Activated T-cell treated with anti-CD3 and anti-CD28 coated beads, Interleukin-2, amount 50 U/mL, for 4 hours (primary cell): ENCODE results near the gene CGB8. TPM values are rescaled to one million over a fixed set of nuclear protein-coding genes. Genes with fewer than 3 reads are reported as not detected.

Experiments used
- ATAC-seq, 2 donors: fragments of 200-7000 bp; cut with Tn5 transposase; one replicate each; pipeline ENCODE4 v1.10.0; 2021
- DNase-seq: peaks from one replicate; pipeline ENCODE4 v3.0.0-alpha.2; 2020
- H3K27me3 Mint-ChIP-seq: one replicate; pipeline ENCODE4 v1.8.0; 2021; ENCODE audit warnings: low read depth, mixed read lengths
- H3K36me3 Mint-ChIP-seq: one replicate; pipeline ENCODE4 v1.8.0; 2022; ENCODE audit warnings: mixed read lengths; ENCODE audit not compliant: insufficient read depth
- H3K4me1 Mint-ChIP-seq: one replicate; pipeline ENCODE4 v1.8.0; 2021; ENCODE audit warnings: low read depth, mixed read lengths
- H3K4me3 Mint-ChIP-seq: one replicate; pipeline ENCODE4 v1.8.0; 2021; ENCODE audit warnings: mild to moderate bottlenecking, moderate library complexity, mixed read lengths
- H3K9me3 Mint-ChIP-seq: one replicate; pipeline ENCODE4 v1.8.0; 2021; ENCODE audit warnings: mixed read lengths
- total RNA-seq, 3 donors: library from RNA; stranded (reverse); gene quantifications; one replicate each; pipeline ENCODE4 v1.2.1, GENCODE V29; 2021

The CGB8 gene
- total RNA-seq, 3 donors from 2014 or later, result not detected

DNA sequence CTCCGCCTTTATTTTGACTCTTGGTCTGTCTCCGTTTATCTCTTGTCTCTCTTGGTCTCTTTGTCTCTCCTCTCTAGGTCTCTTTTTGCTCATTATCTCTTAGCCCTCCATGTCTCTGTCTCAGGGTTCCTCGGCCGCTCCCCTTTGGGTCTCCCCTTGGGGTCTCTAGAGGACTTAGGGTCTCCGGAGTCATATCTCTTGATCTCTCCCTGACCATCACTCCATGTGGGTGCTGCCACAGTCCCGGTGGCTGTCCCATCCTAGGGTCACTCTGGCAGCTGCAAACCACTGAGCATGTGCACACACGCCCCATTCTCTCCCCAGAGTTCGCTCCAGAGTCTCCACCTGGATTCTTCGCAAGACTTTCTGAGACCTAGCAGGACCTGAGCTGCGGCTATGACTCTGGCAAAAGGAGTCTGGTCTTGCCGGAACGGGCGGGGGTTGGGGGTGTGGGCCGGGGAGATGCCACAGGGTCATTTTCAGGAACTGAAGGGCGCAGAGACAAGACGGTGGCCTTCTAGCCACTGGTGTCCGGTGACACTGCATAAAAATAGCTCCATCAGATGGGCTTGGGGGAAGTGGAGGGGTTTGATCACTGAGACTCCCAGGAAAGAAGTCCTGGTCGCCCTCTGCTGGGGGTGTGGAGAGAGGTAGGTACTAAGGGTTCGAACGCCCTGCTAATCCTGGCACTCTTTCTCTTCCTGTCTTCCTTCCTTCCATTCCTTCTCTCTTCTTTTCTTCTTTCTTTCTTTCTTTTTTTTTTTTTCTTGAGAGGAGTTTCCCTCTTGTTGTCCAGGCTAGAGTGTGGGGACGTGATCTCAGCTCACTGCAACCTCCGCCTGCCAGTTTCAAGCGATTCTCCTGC, 24.8 kb upstream of the CGB8 start:
- H3K4me1 Mint-ChIP-seq, result peaks cover 11% of the 10 kb centered on the region
- no peak overlapping the region for H3K4me3 Mint-ChIP-seq
- H3K27me3 Mint-ChIP-seq, result peaks cover 70% of the 10 kb centered on the region
- H3K9me3 Mint-ChIP-seq, result no peaks in the 10 kb centered on the region
- H3K36me3 Mint-ChIP-seq, result peaks cover 2% of the 10 kb centered on the region
- no peak for DNase-seq
- peak in 1 of 2 donors; percentile 48 for ATAC-seq

DNA sequence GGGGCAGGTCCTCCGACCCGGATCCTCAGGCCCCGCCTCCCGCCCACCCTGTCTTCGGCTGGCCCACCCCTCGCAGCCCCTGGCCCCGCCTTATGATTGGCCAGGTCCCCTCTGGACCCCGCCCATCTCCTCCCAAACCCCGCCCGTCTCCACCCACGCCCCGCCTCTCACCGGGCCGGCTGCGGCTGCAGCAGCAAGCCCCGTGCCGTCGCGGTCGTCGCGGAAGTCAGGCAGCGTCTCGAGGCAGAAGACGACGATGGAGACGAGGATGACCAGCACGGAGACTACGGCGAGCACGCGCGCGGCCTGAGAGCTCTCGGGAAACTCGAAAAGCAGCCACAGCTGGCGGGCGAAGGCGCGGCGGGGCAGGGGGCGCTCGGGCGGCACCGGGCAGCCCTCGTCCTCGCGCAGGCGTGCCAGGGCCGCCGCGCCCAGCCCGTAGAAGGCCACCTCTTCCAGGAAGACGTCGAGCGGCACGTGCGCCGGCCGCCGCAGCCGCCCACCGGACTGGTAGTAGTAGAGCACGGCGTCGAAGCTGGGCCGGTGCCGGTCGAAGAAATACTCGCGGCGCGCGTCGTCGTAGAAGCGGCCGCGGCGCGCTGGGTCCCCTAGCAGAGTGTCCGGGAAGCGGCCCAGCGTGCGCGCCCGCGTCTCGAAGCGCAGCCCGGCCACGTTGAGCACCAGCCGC, 23.1 kb upstream of the CGB8 start:
- peaks cover 2% of the 10 kb centered on the region for H3K36me3 Mint-ChIP-seq
- ATAC-seq, result no peak
- H3K4me1 Mint-ChIP-seq, result peaks cover 11% of the 10 kb centered on the region
- H3K27me3 Mint-ChIP-seq, result peaks cover 78% of the 10 kb centered on the region
- DNase-seq, result peak; percentile 35
- H3K9me3 Mint-ChIP-seq, result no peaks in the 10 kb centered on the region
- no peak overlapping the region for H3K4me3 Mint-ChIP-seq

DNA sequence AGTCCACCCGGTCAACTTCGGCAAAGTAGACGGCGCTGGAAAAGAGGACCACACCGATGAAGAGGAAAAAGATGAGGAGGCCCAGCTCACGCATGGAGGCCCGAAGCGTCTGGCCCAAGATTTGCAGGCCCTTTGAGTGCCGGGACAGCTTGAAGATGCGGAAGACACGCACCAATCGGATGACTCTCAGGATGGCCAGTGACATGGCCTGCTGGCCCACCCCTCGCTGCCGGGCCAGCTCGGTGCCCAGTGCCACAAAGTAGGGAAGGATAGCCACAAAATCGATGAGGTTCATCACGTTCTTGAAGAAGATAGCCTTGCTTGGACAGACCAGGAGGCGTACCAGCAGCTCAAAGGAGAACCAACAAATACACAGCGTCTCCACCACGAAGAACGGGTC, 21.5 kb upstream of the CGB8 start:
- H3K4me3 Mint-ChIP-seq, result no peak overlapping the region
- no peak for DNase-seq

DNA sequence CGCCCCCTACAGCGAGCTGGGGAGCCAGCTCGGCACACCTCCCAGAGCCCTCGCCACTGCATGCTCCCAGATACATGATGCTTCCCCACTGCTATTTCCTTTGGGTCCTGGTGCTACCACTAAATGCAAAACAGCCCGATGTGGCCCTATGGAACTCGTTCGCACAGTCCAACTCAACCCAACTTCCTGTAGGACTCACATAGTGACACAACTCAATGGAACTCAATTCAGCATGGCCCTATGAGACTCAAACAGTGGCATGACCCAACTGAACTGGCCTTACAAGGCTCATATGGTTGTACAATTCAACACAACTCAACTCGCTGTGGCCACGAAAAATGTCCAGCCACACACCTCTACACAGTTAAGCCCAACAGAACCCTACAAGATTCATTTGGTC, 20.1 kb upstream of the CGB8 start:
- no peak for DNase-seq
- Mint-ChIP-seq H3K4me3 (no peak overlapping the region), H3K4me1 (peaks cover 11% of the 10 kb centered on the region), H3K36me3 (peaks cover 2% of the 10 kb centered on the region), H3K27me3 (peaks cover 82% of the 10 kb centered on the region), H3K9me3 (no peaks in the 10 kb centered on the region)
- no peak for ATAC-seq

More for the DNA sequence above, 21.5 kb upstream of the CGB8 start:
- no peak for ATAC-seq
- H3K9me3 Mint-ChIP-seq, result no peaks in the 10 kb centered on the region
- H3K4me1 Mint-ChIP-seq, result peaks cover 11% of the 10 kb centered on the region
- H3K36me3 Mint-ChIP-seq, result peaks cover 2% of the 10 kb centered on the region
- peaks cover 80% of the 10 kb centered on the region for H3K27me3 Mint-ChIP-seq

DNA sequence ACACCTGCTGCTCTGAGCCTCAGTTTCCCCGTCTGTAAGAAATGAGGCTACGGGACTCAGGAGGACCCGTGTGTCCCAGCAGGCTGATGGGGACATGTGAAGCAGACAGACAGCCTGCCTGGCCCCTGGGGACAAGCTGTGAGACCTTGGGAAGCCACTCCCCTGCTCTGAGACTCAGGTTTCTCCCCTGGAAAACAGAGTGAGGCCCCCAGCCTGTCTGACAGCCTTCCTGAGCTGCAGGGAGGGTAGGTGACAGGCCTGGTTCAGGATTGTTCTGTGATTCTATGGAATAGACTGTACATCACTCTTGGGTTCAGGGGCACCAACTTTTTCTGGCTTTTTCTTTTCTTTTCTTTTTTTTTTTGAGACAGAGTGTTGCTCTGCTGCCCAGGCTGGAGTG, 18.6 kb upstream of the CGB8 start:
- Mint-ChIP-seq H3K4me1 (peaks cover 2% of the 10 kb centered on the region), H3K36me3 (peaks cover 2% of the 10 kb centered on the region), H3K9me3 (no peaks in the 10 kb centered on the region), H3K27me3 (peaks cover 80% of the 10 kb centered on the region), H3K4me3 (no peak overlapping the region)
- ATAC-seq (no peak), DNase-seq (no peak)

DNA sequence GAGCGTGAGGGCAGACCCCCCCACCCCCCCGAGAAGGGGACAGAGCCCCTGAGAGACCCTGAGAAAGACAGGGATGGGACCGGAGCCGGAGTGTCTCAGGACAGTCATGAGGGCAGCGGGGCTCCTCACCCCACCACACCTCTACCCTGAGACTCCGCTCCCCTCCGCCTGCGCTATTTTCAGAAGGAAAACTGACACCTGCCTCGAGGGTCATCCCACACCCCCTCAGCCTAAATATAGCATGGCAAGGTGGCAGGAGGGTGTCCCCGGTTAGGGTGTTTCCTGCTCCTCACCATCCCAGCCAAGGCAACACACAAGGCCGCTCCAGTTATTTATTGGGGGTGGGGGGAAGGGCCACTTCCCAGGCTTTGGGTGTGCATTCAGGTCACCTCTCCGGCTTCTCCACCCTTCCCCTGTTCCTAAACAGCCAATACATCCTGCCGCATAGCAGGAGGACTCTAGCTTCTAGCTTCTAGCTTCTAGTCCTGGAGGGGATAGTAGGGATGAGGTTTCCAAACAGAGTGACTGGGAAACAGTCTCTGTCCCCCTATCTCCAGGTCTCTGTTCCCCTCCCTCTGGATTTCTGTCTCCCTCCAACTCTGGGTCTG, 17.1 kb upstream of the CGB8 start:
- no peak overlapping the region for H3K4me3 Mint-ChIP-seq
- H3K9me3 Mint-ChIP-seq, result no peaks in the 10 kb centered on the region
- H3K27me3 Mint-ChIP-seq, result peaks cover 78% of the 10 kb centered on the region
- ATAC-seq (no peak), DNase-seq (no peak)
- no peaks in the 10 kb centered on the region for H3K4me1 Mint-ChIP-seq
- H3K36me3 Mint-ChIP-seq, result peaks cover 2% of the 10 kb centered on the region

DNA sequence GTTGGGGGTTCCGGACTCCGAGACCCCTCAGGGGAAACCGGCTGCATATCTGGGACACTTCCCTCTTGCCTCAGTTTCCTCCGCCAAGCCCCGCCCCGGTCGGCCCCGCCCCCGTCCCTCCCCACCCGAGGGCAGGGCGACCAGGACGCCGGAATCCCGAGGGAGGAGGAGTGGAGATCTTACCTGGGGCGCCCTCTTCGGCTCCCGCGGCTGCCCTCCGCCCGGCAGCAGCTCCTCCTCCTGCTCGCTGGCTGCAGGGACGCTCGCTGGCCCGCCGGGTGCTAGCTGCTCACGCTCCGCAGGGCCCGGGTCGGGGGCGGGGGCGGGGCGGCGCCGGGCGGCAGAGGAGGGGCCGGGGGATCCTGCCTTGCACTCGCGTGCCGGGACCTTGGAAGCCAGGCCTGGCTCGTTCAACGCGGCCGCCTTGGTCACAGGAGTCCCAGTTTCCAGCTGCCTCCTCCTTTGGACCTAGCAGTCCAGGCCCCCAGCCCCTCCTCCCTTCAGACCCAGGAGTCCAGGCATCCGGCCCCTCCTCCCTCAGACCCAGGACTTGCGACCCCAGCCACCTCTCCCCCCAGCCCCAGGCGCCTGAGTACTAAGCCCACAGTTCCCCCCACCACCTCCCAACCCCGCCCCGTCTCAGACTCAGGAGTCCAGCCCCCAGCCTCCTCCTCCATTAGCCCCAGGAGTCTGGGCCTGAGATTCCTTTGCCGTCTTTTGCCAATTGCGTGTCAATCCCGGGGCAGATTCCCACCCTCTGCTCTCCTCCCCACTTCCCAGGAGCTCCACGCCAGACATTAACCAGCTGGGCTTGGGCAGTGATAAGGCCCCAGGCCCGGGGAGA, 16.1 kb upstream of the CGB8 start, which contains the start of gene NTF4:
TSS of gene NTF4 (minus strand) at position 51 of the 844 bp plus-strand sequence. CDS start 2,821 bp downstream, outside the sequence.
- peaks cover 74% of the 10 kb centered on the region for H3K27me3 Mint-ChIP-seq
- H3K4me1 Mint-ChIP-seq, result no peaks in the 10 kb centered on the region
- H3K4me3 Mint-ChIP-seq, result no peak within 1 kb of the TSS
- ATAC-seq, result peak; percentile 41 to 42
- H3K36me3 Mint-ChIP-seq, result no peaks in the 10 kb centered on the region
- no peaks in the 10 kb centered on the region for H3K9me3 Mint-ChIP-seq
- DNase-seq, result no peak

DNA sequence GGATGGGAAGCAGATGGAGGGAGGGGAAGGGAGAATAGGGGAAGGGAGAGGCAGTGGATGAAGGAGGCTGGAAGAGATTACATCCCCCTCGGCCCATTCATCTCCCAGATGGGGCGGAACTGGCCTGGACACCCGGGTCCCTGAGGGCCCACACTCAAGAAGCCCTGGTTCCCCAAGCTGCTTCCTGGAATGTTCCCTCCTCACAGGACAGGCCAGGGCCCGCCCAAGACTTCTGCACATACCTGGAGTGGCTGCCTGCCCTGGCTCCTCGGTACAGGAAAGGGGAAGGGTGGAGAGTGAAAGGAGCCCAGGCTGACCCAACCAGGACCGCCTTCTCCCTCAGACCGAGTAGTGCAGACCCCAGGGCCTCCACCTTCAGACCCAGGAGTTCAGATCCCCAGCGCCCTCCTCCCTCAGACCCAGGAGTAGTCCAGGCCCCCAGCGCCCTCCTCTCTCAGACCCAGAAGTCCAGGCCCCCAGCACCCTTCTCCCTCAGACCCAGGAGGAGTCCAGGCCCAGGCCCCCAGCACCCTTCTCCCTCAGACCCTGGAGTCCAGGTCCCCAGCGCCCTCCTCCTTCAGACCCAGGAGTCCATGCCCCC, 15.2 kb upstream of the CGB8 start:
- Mint-ChIP-seq H3K4me1 (no peaks in the 10 kb centered on the region), H3K9me3 (no peaks in the 10 kb centered on the region), H3K36me3 (no peaks in the 10 kb centered on the region), H3K27me3 (peaks cover 72% of the 10 kb centered on the region), H3K4me3 (no peak overlapping the region)
- ATAC-seq (no peak), DNase-seq (no peak)

DNA sequence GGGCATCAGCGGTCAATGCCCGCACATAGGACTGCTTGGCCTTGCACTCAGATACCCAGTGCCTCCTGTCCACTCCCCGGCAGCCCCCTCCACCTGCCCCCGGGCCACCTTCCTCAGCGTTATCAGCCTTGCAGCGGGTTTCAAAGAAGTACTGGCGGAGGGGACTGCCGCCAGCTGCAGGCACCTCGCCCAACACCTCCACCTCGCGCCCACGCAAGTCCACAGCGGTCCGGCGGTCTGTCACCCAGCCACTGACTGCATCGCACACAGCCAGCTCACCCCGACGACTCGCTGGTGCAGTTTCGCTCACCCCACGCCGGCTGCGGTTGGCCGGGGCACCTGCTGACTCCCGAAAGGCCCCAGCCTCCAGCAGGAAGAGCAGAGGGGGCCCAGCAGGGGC, 12.5 kb upstream of the CGB8 start:
- Mint-ChIP-seq H3K4me3 (no peak overlapping the region), H3K4me1 (peaks cover 16% of the 10 kb centered on the region), H3K9me3 (no peaks in the 10 kb centered on the region), H3K36me3 (no peaks in the 10 kb centered on the region), H3K27me3 (peaks cover 71% of the 10 kb centered on the region)
- ATAC-seq (no peak), DNase-seq (no peak)

DNA sequence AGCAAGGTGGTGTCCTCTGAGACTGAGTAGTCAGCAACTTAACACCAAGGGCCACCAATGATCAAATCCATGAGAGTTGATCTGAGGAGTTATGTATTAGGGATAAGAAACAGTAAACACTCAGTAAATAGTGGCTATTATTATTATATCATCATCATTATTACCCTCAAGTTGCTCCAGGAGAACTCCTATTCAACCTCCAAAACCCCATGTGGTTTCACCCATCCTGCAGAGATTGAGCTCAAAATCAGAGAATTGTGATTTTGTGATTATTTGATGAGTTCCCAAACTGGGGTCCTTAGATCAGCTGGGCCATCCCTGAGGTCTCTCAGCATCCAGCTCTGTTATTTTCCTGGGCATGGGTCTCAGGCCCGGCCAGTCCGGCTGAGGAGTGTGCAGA, 12.1 kb upstream of the CGB8 start:
- no peak for DNase-seq
- Mint-ChIP-seq H3K36me3 (no peaks in the 10 kb centered on the region), H3K27me3 (peaks cover 68% of the 10 kb centered on the region), H3K4me3 (no peak overlapping the region), H3K9me3 (no peaks in the 10 kb centered on the region), H3K4me1 (peaks cover 20% of the 10 kb centered on the region)
- ATAC-seq, result no peak

DNA sequence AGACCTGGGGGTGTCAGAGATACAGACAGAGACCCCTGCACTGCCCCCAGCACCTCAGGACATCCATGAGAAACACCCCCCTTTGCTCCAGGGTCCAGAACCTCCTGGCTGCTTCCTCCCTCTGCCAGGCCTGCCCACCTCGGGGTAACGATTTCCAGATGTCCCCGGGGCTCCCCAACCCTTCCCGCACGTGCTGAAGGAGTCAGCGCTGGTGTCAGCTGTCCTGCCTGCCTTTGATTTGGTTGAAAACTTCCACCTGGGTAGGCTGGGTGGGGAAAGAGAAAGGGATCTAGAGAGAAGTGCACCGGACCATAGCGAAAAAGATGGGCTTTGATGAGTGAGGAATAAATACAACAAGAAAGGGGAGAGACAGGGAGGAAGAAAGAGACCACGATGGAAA, 10.1 kb upstream of the CGB8 start:
- Mint-ChIP-seq H3K36me3 (no peaks in the 10 kb centered on the region), H3K27me3 (peaks cover 57% of the 10 kb centered on the region), H3K4me3 (no peak overlapping the region), H3K9me3 (no peaks in the 10 kb centered on the region), H3K4me1 (peaks cover 22% of the 10 kb centered on the region)
- ATAC-seq (no peak), DNase-seq (no peak)

DNA sequence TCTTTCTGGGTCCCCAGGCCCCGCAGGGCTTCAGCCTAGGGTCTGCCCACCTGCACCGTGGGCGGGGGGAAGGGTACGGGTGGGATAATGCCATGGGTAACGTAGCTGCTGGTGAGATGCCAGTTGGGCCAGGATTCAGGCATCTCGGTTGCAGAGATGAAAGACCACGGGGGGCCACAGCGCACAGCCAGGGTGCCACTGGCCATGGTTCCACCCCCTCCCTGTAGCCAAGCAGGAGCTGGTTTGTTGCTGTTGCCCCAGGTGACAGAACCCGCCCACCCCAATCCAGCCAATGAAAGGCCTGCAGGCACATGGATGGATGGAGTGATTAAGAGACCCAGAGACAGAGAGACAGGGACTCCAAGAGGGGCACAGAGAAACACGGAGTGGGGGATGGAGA, 9.7 kb upstream of the CGB8 start:
- Mint-ChIP-seq H3K4me1 (peaks cover 22% of the 10 kb centered on the region), H3K4me3 (no peak overlapping the region), H3K9me3 (no peaks in the 10 kb centered on the region), H3K27me3 (peaks cover 53% of the 10 kb centered on the region), H3K36me3 (no peaks in the 10 kb centered on the region)
- ATAC-seq (peak in 1 of 2 donors; percentile 39), DNase-seq (no peak)

DNA sequence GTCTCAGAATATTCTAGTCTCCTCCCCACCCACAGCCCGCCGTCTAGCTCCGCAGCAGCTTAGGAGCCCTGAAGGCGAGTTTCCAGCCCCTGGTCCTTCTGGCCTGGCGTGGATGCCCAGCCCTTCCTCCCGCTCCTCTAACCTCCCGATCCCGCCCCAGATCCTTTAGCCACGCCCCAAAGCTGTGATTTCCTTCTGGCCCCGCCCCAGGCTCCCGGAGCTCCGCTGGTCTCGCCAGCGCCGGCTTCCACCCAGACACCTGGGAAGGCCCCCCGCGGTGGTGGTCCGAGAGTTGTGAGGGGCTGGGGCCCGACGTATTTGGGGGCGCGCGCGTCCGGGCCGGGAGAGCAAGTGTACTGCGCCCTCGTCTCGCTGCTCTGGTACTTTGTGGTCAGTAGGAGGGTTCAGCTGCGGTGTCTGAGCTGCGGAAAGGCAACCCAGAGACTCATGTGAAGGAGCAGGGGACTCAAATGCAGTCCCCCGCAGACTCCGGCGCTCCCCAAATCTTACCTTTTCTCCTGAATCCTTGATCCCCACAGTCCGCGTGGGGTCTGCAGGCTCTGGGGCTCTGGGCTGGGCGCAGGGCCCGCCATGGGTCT, 8.8 kb upstream of the CGB8 start, which contains the start of gene CGB7:
TSS of gene CGB7 (minus strand) at position 114 of the 599 bp plus-strand sequence. CDS start 2,374 bp downstream, outside the sequence.
- DNase-seq (peak; percentile 33), ATAC-seq (peak; percentile 9 to 36)
- H3K27me3 Mint-ChIP-seq, result peaks cover 45% of the 10 kb centered on the region

More for the DNA sequence above, 8.8 kb upstream of the CGB8 start, which contains the start of gene CGB7:
- H3K4me3 Mint-ChIP-seq, result peak within 1 kb of the TSS; percentile 77
- no peaks in the 10 kb centered on the region for H3K9me3 Mint-ChIP-seq
- peaks cover 22% of the 10 kb centered on the region for H3K4me1 Mint-ChIP-seq
- no peaks in the 10 kb centered on the region for H3K36me3 Mint-ChIP-seq
